Measurements from ENCODE around the gene SLC38A8.

Gene SLC38A8

GRCh38 chr16:84007520-84007919 lies 35.1 kb downstream of the SLC38A8 start:
- H3K4me3 ChIP-seq (replicated peaks in 1 of 2; ENCODE audit: low read depth in 2 of 2, low read length in 2 of 2): no peak overlapping the region
- DNase-seq (ENCODE audit: low read depth in 2 of 2): no peak
- no peak for TF ChIP-seq CTCF (IDR thresholded peaks at IDR 0.05; ENCODE audit: low read depth, low read length)

- H3K4me3 ChIP-seq (replicated peaks in 1 of 2; ENCODE audit: low read depth in 2 of 2, low read length in 2 of 2): no peak overlapping the region
- DNase-seq (ENCODE audit: low read depth in 2 of 2): no peak
- TF ChIP-seq CTCF (IDR thresholded peaks at IDR 0.05; ENCODE audit: low read depth, low read length): no peak
These were observed 37.2 kb downstream of the SLC38A8 start for GRCh38 chr16:84005391-84005790.

- H3K4me3 ChIP-seq (replicated peaks in 1 of 2; ENCODE audit: low read depth in 2 of 2, low read length in 2 of 2): no peak overlapping the region
- no peak for TF ChIP-seq CTCF (IDR thresholded peaks at IDR 0.05; ENCODE audit: low read depth, low read length)
- no peak for DNase-seq (ENCODE audit: low read depth in 2 of 2)
These were observed 38.2 kb downstream of the SLC38A8 start for GRCh38 chr16:84004442-84004841.

- no peak overlapping the region for H3K4me3 ChIP-seq (replicated peaks in 1 of 2; ENCODE audit: low read depth in 2 of 2, low read length in 2 of 2)
- TF ChIP-seq CTCF (IDR thresholded peaks at IDR 0.05; ENCODE audit: low read depth, low read length): no peak
- no peak for DNase-seq (ENCODE audit: low read depth in 2 of 2)
These were observed 39.6 kb downstream of the SLC38A8 start for GRCh38 chr16:84003038-84003437.

GRCh38 chr16:84001726-84002125 lies 40.9 kb downstream of the SLC38A8 start:
- DNase-seq (ENCODE audit: low read depth in 2 of 2): no peak

GRCh38 chr16:84000989-84001642 lies 41.5 kb downstream of the SLC38A8 start:
- no peak for DNase-seq (ENCODE audit: low read depth in 2 of 2)
- no peak for TF ChIP-seq CTCF (IDR thresholded peaks at IDR 0.05; ENCODE audit: low read depth, low read length)
- H3K4me3 ChIP-seq (replicated peaks in 1 of 2; ENCODE audit: low read depth in 2 of 2, low read length in 2 of 2): no peak overlapping the region

More at GRCh38 chr16:84001726-84002125, 40.9 kb downstream of the SLC38A8 start:
- TF ChIP-seq CTCF (IDR thresholded peaks at IDR 0.05; ENCODE audit: low read depth, low read length): no peak
- H3K4me3 ChIP-seq (replicated peaks in 1 of 2; ENCODE audit: low read depth in 2 of 2, low read length in 2 of 2): no peak overlapping the region

GRCh38 chr16:83998091-83998490 lies 44.5 kb downstream of the SLC38A8 start:
- DNase-seq (ENCODE audit: low read depth in 2 of 2): no peak
- no peak overlapping the region for H3K4me3 ChIP-seq (replicated peaks in 1 of 2; ENCODE audit: low read depth in 2 of 2, low read length in 2 of 2)
- TF ChIP-seq CTCF (IDR thresholded peaks at IDR 0.05; ENCODE audit: low read depth, low read length): no peak
